Neuronal stem cell (in vitro differentiated cells): Measurements from ENCODE around the gene SNX7.

Source experiments
- DNase-seq: peaks from one replicate; pipeline ENCODE4 v3.0.0-alpha.2; 2013; ENCODE audit warnings: low spot score
- H2AFZ ChIP-seq: one replicate; pipeline ENCODE4 v1.6.1; 2013; ENCODE audit warnings: mild to moderate bottlenecking, low read length, inconsistent platforms
- H2AK5ac ChIP-seq: 2 replicates; pipeline ENCODE4 v1.6.1; 2013; ENCODE audit warnings: low read depth, mild to moderate bottlenecking, inconsistent platforms, low read length, moderate library complexity, mixed read lengths
- H2BK120ac ChIP-seq: 2 replicates; pipeline ENCODE4 v1.6.1; 2013; ENCODE audit warnings: low read depth, mild to moderate bottlenecking, inconsistent platforms, low read length, moderate library complexity, mixed read lengths
- H2BK12ac ChIP-seq: one replicate; pipeline ENCODE4 v1.6.1; 2013; ENCODE audit warnings: low read length, inconsistent platforms
- H2BK15ac ChIP-seq: 2 replicates; pipeline ENCODE4 v1.6.1; 2013; ENCODE audit warnings: mild to moderate bottlenecking, low read length, inconsistent platforms, mixed read lengths
- H2BK5ac ChIP-seq: one replicate; pipeline ENCODE4 v1.6.1; 2013; ENCODE audit warnings: inconsistent platforms, mild to moderate bottlenecking, low read length, moderate library complexity
- H3K14ac ChIP-seq: one replicate; pipeline ENCODE4 v1.6.1; 2013; ENCODE audit warnings: low read length, inconsistent platforms
- H3K18ac ChIP-seq: 2 replicates; pipeline ENCODE4 v1.6.1; 2013; ENCODE audit warnings: low read length, inconsistent platforms
- H3K23ac ChIP-seq: 2 replicates; pipeline ENCODE4 v1.6.1; 2013; ENCODE audit warnings: low read depth, mild to moderate bottlenecking, mixed read lengths, low read length, inconsistent platforms; ENCODE audit not compliant: poor library complexity
- H3K27ac ChIP-seq: replicated peaks from 3 replicates; pipeline ENCODE4 v1.5.1; 2013; ENCODE audit warnings: low read length, inconsistent platforms
- H3K27me3 ChIP-seq, 3 experiments: 2 replicates each; pipeline ENCODE4 v1.6.1; 2013; ENCODE audit warnings: low read length in 3 of 3, mild to moderate bottlenecking in 2 of 3, inconsistent platforms in 1 of 3, low read depth in 1 of 3, mixed read lengths in 1 of 3, moderate library complexity in 1 of 3; ENCODE audit not compliant: control insufficient read depth in 3 of 3, insufficient read depth in 3 of 3
- H3K36me3 ChIP-seq, 2 donors: replicated peaks in 1 of 2; 2 replicates each; pipeline ENCODE4 v1.6.1; 2013; ENCODE audit warnings: low read length in 2 of 2; ENCODE audit not compliant: control insufficient read depth in 2 of 2, insufficient read depth in 2 of 2
- H3K4ac ChIP-seq: 2 replicates; pipeline ENCODE4 v1.6.1; 2013; ENCODE audit warnings: inconsistent platforms, mild to moderate bottlenecking, low read length, moderate library complexity
- H3K4me1 ChIP-seq, 2 donors: 1 replicate in 1 of 2; 2 replicates in 1 of 2; pipeline ENCODE4 v1.6.1; 2013; ENCODE audit warnings: low read length in 2 of 2, low read depth in 1 of 2; ENCODE audit not compliant: control insufficient read depth in 2 of 2, insufficient read depth in 1 of 2
- H3K4me2 ChIP-seq: one replicate; pipeline ENCODE4 v1.6.1; 2013; ENCODE audit warnings: mild to moderate bottlenecking, low read length, inconsistent platforms; ENCODE audit not compliant: insufficient read depth, poor library complexity, severe bottlenecking
- H3K4me3 ChIP-seq, 2 donors: 2 replicates each; pipeline ENCODE4 v1.5.1; 2013; ENCODE audit warnings: low read length in 2 of 2, mild to moderate bottlenecking in 2 of 2, inconsistent platforms in 1 of 2, moderate library complexity in 1 of 2
- H3K79me1 ChIP-seq: one replicate; pipeline ENCODE4 v1.6.1; 2013; ENCODE audit warnings: low read depth, mild to moderate bottlenecking, inconsistent platforms, low read length, moderate library complexity
- H3K9ac ChIP-seq: one replicate; pipeline ENCODE4 v1.6.1; 2013; ENCODE audit warnings: mild to moderate bottlenecking, low read depth, low read length, inconsistent platforms; ENCODE audit not compliant: poor library complexity
- H3K9me3 ChIP-seq, 2 donors: replicated peaks in 1 of 2; 2 replicates each; pipeline versions ENCODE3 to v1.6.1; 2013; ENCODE audit warnings: low read length in 2 of 2, mild to moderate bottlenecking in 2 of 2, inconsistent platforms in 1 of 2, low read depth in 1 of 2, mixed read lengths in 1 of 2, moderate library complexity in 1 of 2; ENCODE audit not compliant: control insufficient read depth in 2 of 2, insufficient read depth in 1 of 2
- H4K8ac ChIP-seq: one replicate; pipeline ENCODE4 v1.6.1; 2013; ENCODE audit warnings: low read depth, mild to moderate bottlenecking, inconsistent platforms, low read length, moderate library complexity
- H4K91ac ChIP-seq: one replicate; pipeline ENCODE4 v1.6.1; 2013; ENCODE audit warnings: low read length, low read depth, mild to moderate bottlenecking, inconsistent platforms; ENCODE audit not compliant: poor library complexity
- WGBS, 2 donors: extraction: QIAGEN DNeasy Blood & Tissue Kit; methylation state at CpG; one replicate each; pipeline ENCODE4 v1.1.7; 2013; ENCODE audit warnings: missing lambda C conversion rate in 2 of 2, mixed read lengths in 1 of 2; ENCODE audit not compliant: insufficient read length in 2 of 2, insufficient replicate concordance in 1 of 2; ENCODE audit errors: extremely low coverage in 2 of 2; 5-methylcytosine and 5-hydroxymethylcytosine counted together

Gene SNX7

DNA sequence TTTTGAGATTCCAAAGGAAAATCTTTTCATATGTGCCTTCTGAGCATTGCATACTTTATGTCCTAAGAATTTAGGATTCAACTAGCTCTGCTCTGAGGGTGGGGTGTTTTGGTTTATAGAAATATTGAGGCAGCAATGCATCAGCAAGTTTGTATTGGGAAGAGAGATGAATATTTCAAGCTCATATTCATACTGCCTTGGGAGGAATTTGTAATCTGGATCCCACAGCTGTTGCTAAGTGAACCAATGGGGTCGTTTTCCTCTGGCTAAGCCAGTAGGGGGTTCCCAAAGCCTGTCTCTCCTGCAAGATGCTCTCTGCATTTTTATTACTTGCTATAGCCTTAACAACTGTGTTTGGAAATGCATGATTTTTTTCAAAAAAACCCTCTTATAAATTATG lies 130.6 kb downstream of the SNX7 start:
- Histone ChIP-seq H2BK5ac (no peak overlapping the region), H3K36me3 (no peaks in the 10 kb centered on the region), H2BK12ac (no peak overlapping the region), H3K27me3 (no peaks in the 10 kb centered on the region), H2BK15ac (no peak overlapping the region), H3K27ac (no peak overlapping the region), H3K14ac (no peak overlapping the region), H3K4ac (no peak overlapping the region), H2BK120ac (no peak overlapping the region), H3K9ac (no peak overlapping the region), H3K9me3 (no peaks in the 10 kb centered on the region), H2AK5ac (no peak overlapping the region), H3K4me3 (no peak overlapping the region), H3K4me1 (no peaks in the 10 kb centered on the region), H2AFZ (peak overlapping the region; percentile 46), H3K79me1 (no peaks in the 10 kb centered on the region), H3K23ac (no peak overlapping the region), H4K8ac (no peak overlapping the region), H4K91ac (no peak overlapping the region), H3K4me2 (no peak overlapping the region), H3K18ac (no peak overlapping the region)
- WGBS, 2 donors, result no CpG with 5 or more reads among the region's 1 CpG
- no peak for DNase-seq

DNA sequence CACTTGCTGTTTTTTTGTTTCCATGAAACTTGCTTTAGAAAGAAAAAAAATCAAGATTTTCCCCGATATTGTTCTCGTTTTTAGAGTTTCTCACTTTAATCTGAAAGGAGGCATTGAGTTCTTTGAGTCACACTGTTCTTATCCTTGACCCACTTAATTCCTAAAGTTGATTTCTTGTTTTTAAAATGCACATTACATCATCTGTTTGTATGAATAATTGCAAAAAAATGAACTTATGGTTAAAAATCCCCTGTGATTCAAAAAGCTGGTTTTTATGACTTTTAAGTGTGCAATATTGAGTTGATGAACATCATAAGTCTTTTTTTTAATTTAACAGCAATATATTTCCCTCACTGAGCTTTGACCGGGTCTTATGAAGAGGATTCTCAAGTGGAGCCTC lies 131.6 kb downstream of the SNX7 start:
- Histone ChIP-seq H2BK120ac (no peak overlapping the region), H3K14ac (no peak overlapping the region), H3K79me1 (no peaks in the 10 kb centered on the region), H3K4me3 (no peak overlapping the region), H3K4me2 (no peak overlapping the region), H3K27me3 (no peaks in the 10 kb centered on the region), H2BK15ac (no peak overlapping the region), H4K91ac (no peak overlapping the region), H2AFZ (no peak overlapping the region), H3K27ac (no peak overlapping the region), H2BK12ac (no peak overlapping the region), H3K4me1 (no peaks in the 10 kb centered on the region), H2AK5ac (no peak overlapping the region), H3K4ac (no peak overlapping the region), H4K8ac (no peak overlapping the region), H3K9ac (no peak overlapping the region), H3K23ac (no peak overlapping the region), H3K18ac (no peak overlapping the region), H3K36me3 (no peaks in the 10 kb centered on the region), H2BK5ac (no peak overlapping the region), H3K9me3 (no peaks in the 10 kb centered on the region)
- no peak for DNase-seq
- WGBS, 2 donors, result no CpG with 5 or more reads among the region's 3 CpGs

DNA sequence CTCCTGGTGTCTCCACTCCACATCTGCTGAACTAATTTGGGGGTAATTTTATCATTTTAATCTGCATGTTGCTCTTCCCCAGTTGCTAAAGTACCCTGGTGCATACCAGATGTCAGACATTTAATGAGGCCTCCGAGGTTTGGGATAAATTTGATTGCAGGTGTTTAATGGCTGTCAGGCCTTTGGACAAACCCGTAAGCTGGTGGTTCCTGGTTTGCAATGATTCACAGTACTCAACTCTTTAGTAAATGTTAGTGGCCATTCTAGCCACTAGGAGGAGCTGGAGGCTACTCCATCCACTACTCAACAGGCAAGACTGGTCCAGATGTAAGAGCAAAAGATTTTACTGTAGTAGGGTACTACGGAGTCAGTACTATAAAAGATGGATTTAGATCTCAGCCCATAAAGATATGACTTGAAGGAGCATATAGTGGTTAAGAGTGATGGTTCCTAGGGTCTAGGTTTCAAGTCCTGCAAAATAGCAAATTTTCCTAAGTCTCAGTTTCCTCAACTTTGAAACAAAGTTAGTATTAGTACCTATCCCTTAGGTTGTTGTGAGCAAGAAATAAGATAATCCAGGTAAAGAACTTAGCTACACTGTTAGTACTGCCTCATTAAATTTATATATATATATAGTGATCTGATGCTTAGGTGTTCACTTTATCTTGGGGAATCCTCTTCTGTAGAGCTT lies 132.8 kb downstream of the SNX7 start:
- Histone ChIP-seq H2BK5ac (no peak overlapping the region), H4K8ac (no peak overlapping the region), H2AFZ (peak overlapping the region; percentile 43), H3K4ac (no peak overlapping the region), H3K9ac (no peak overlapping the region), H2BK15ac (no peak overlapping the region), H3K4me2 (no peak overlapping the region), H3K9me3 (no peaks in the 10 kb centered on the region), H3K18ac (no peak overlapping the region), H3K4me3 (no peak overlapping the region), H3K36me3 (no peaks in the 10 kb centered on the region), H3K23ac (no peak overlapping the region), H2BK120ac (no peak overlapping the region), H4K91ac (no peak overlapping the region), H3K27me3 (no peaks in the 10 kb centered on the region), H3K79me1 (no peaks in the 10 kb centered on the region), H2BK12ac (no peak overlapping the region), H3K27ac (no peak overlapping the region), H3K4me1 (no peaks in the 10 kb centered on the region), H2AK5ac (no peak overlapping the region), H3K14ac (no peak overlapping the region)
- peak; percentile 52 for DNase-seq
- WGBS, 2 donors, result no CpG with 5 or more reads among the region's 3 CpGs

DNA sequence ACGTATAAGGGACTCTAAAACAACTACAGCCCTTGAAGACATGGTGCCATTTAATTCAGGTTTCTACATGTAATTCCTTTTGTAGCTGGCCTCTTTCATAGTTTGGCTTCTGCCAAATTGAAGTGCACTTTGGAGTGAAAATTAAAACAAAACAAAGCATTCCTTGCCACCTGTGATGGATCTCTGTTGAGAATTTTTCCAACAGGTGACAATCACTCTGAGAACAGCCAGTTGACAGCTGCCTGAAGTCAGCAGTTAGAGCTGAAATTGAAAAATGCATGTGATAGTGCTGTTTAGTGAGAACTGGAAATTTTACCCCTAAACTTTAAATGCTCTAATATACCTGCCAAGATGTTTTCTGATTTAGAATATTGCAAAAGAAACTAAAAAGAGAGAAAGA lies 134.5 kb downstream of the SNX7 start:
- no peaks in the 10 kb centered on the region for H3K9me3 ChIP-seq
- H3K27ac ChIP-seq, result no peak overlapping the region
- H3K23ac ChIP-seq, result no peak overlapping the region
- no peak overlapping the region for H2AK5ac ChIP-seq
- no peak overlapping the region for H2BK5ac ChIP-seq
- no peak overlapping the region for H3K4me3 ChIP-seq
- no peaks in the 10 kb centered on the region for H3K36me3 ChIP-seq
- no peak overlapping the region for H3K18ac ChIP-seq
- no peak overlapping the region for H4K91ac ChIP-seq
- DNase-seq, result no peak
- H3K4me1 ChIP-seq, result no peaks in the 10 kb centered on the region
- no peaks in the 10 kb centered on the region for H3K79me1 ChIP-seq
- no CpG with 5 or more reads among the region's 1 CpG for WGBS, 2 donors
- H4K8ac ChIP-seq, result no peak overlapping the region
- no peak overlapping the region for H2BK15ac ChIP-seq
- no peak overlapping the region for H3K4me2 ChIP-seq
- no peak overlapping the region for H3K4ac ChIP-seq
- H2AFZ ChIP-seq, result no peak overlapping the region
- H2BK120ac ChIP-seq, result no peak overlapping the region
- H3K9ac ChIP-seq, result no peak overlapping the region
- H2BK12ac ChIP-seq, result no peak overlapping the region
- no peak overlapping the region for H3K14ac ChIP-seq
- no peaks in the 10 kb centered on the region for H3K27me3 ChIP-seq
